Measurements from ENCODE around the gene LONRF2. TPM values are rescaled to one million over a fixed set of nuclear protein-coding genes. Genes with fewer than 3 reads are reported as not detected.

Gene LONRF2
- total and polyA plus RNA-seq, 2 of the 4 experiments (the other 2 are of a cell fraction) = 0.19 to 0.54 TPM

DNA sequence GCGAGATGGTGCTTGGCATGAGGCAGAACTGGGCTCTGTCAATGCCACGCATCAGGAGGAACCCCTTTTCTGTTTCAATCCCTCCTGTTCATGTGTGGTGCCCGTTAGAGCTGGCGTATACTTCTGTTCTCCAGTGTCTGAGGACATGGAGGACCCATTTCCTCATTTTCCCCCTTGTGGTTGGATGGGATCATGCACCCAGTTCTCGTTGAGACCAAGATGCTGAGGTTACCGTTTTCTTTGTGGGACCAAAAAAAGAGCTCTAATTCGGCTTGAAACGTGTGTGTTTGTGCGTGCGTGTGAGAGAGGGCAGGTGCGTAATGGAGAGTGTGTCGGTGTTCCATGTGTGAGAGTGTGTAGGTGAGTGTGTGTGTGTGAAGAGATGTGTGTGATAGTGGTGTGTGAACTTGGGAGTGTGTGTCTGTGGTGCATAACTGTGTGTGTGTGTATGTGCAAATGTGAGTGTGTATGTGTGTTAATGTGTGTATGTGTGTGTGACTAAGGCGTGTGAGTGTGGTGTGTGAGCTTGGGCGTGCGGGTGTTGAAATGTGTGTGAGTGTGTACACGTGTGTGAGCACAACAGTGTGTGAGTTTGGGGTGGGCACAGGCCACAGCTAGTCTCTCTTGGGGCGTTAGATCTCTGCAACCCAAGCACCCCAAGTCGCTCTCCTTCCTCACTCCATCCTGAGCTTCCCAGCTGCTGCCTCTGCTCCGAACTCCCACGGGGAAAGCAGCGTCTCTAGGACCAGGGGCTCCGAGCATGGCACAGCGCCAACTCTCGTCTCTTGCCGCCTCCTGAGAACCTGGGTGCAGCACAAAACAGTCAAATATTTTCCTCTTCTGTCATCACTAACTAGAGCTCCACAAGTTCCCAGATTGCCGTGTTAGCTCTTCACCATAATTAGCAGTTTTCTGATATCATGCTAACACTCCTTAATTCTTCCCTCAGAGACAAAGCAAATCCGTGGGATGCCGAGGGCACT lies 75.8 kb downstream of the LONRF2 start:
- peak overlapping the region; percentile 41 for H2AK5ac ChIP-seq (ENCODE audit: low read depth, low read length)
- 0 out of 4 replicates have a peak overlapping the region, but pooled peaks of 1 of the 2 experiments have one; percentile 0 for H4K8ac ChIP-seq (ENCODE audit: low read depth in 2 of 2, low read length in 2 of 2)
- no peaks in the 10 kb centered on the region for H4K20me1 ChIP-seq (ENCODE audit: insufficient read depth, low read length)
- ATAC-seq (ENCODE audit: low read depth) (no peak), DNase-seq (no peak)
- H3K9me1 ChIP-seq (ENCODE audit: insufficient read depth, low read length) = peaks cover 15% of the 10 kb centered on the region; the same call in 1 of the 2 replicates
- dilution Hi-C loops (cut with HindIII; ENCODE audit: low sequenced_read_pairs, unreplicated experiment) = no loop called here
- H3K4ac ChIP-seq (ENCODE audit: low read depth, low read length) = peak overlapping the region; percentile 49; the same call in 1 of the 2 replicates
- ChIA-PET CTCF (interaction anchor here (0.6 kb wide), 1 partner anchor 379 kb away, joined by 3 read pairs; no protein-coding TSS in a partner anchor), POLR2A (ENCODE audit: unreplicated experiment) (no interaction called here)
- 0 out of 2 replicates have a peak, but pooled peaks cover 2% of the 10 kb centered on the region for H3K27me3 ChIP-seq (ENCODE audit: control insufficient read depth, insufficient read depth, low read length)
- no peaks in the 10 kb centered on the region for H3K79me1 ChIP-seq (ENCODE audit: low read depth in 1 of 2, low read length in 2 of 2)
- TF ChIP-seq MAFK (IDR thresholded peaks at IDR 0.05; ENCODE audit: low read depth, low read length) (no peak), RAD21 (IDR thresholded peaks at IDR 0.05; ENCODE audit: low read length) (peak; percentile 18; the same call in 1 of the 2 replicates), SMC3 (IDR thresholded peaks at IDR 0.05; ENCODE audit: low read depth, low read length) (0 out of 2 replicates have a peak, but pooled peaks have one; percentile 29)
- TF ChIP-seq, protein P1, sequence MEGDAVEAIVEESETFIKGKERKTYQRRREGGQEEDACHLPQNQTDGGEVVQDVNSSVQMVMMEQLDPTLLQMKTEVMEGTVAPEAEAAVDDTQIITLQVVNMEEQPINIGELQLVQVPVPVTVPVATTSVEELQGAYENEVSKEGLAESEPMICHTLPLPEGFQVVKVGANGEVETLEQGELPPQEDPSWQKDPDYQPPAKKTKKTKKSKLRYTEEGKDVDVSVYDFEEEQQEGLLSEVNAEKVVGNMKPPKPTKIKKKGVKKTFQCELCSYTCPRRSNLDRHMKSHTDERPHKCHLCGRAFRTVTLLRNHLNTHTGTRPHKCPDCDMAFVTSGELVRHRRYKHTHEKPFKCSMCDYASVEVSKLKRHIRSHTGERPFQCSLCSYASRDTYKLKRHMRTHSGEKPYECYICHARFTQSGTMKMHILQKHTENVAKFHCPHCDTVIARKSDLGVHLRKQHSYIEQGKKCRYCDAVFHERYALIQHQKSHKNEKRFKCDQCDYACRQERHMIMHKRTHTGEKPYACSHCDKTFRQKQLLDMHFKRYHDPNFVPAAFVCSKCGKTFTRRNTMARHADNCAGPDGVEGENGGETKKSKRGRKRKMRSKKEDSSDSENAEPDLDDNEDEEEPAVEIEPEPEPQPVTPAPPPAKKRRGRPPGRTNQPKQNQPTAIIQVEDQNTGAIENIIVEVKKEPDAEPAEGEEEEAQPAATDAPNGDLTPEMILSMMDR (conservative IDR thresholded peaks at IDR 0.05; ENCODE audit: low read depth, low read length) = 0 out of 2 replicates have a peak, but pooled peaks have one; percentile 17
- WGBS, 2 experiments (ENCODE audit: extremely low coverage in 2 of 2, insufficient read length in 1 of 2) = 73 to 100% methylated on average over 1 to 15 of the region's 28 CpGs
- H2AFZ ChIP-seq (replicated peaks; ENCODE audit: low read length, poor library complexity) = peak overlapping the region; percentile 1
- H3K23ac ChIP-seq (ENCODE audit: low read depth, low read length) = no peak overlapping the region
- peaks cover 4% of the 10 kb centered on the region for H3K9me3 ChIP-seq (ENCODE audit: control insufficient read depth, insufficient read depth, low read length)
- H2BK5ac ChIP-seq (ENCODE audit: low read depth, low read length, poor library complexity, severe bottlenecking) = peak overlapping the region; percentile 19
- no peak overlapping the region for H3K27ac ChIP-seq (ENCODE audit: insufficient read depth, low read length)
- in situ Hi-C loops (cut with MboI; ENCODE audit: low sequenced_read_pairs) = loop anchor here (10.0 kb wide), 1 partner anchor 522 kb away; no protein-coding TSS in a partner anchor
- BruUV-seq (replicated peaks) = no TSS peak
- H3K9ac ChIP-seq (ENCODE audit: low read depth, low read length) = no peak overlapping the region
- no peak overlapping the region for H3K18ac ChIP-seq (ENCODE audit: low read depth, low read length)
- H4K91ac ChIP-seq (ENCODE audit: insufficient read depth, low read depth, low read length) = peak overlapping the region; percentile 14; the same call in 1 of the 2 replicates
- no peak overlapping the region for H3K56ac ChIP-seq (ENCODE audit: extremely low read depth, insufficient read depth, low read length)
- no peak overlapping the region for H2BK20ac ChIP-seq (ENCODE audit: low read depth, low read length)
- no peak overlapping the region for H2AK9ac ChIP-seq (replicated peaks; ENCODE audit: low read depth, low read length, poor library complexity)
- H2BK15ac ChIP-seq (ENCODE audit: low read depth, low read length) = 0 out of 3 replicates have a peak overlapping the region, but pooled peaks have one; percentile 3
- H3K4me2 ChIP-seq (ENCODE audit: low read depth, low read length) = no peak overlapping the region
- H2BK120ac ChIP-seq (ENCODE audit: low read depth, low read length) = no peak overlapping the region
- H3K4me3 ChIP-seq (ENCODE audit: insufficient read depth, low read depth, low read length) = no peak overlapping the region
- H3K4me1 ChIP-seq (ENCODE audit: control insufficient read depth, insufficient read depth, low read length) = peaks cover 16% of the 10 kb centered on the region
- no peak overlapping the region for H4K5ac ChIP-seq (ENCODE audit: low read depth, low read length)
- 0 out of 2 replicates have a peak overlapping the region, but pooled peaks have one; percentile 4 for H3K14ac ChIP-seq (replicated peaks; ENCODE audit: low read depth, low read length)
- no peaks in the 10 kb centered on the region for H3K36me3 ChIP-seq (ENCODE audit: control insufficient read depth, insufficient read depth, low read length)
- intact Hi-C loops (cut with micrococcal nuclease) = loop anchor here (10.0 kb wide), 1 partner anchor 432 kb away; no protein-coding TSS in a partner anchor

Data from IMR-90 (cell line).